ENCODE data around the gene QRICH1. TPM values are rescaled to one million over a fixed set of nuclear protein-coding genes. Genes with fewer than 3 reads are reported as not detected.

Gene QRICH1
- total RNA-seq, 1 donor from 2014 or later = 101 TPM

- DNase-seq (ENCODE audit: low spot score) = peak; percentile 95
- ATAC-seq = peak; percentile 88
- intact Hi-C loops (cut with DNase I) = no loop called here
These were observed 85.9 kb downstream of the QRICH1 start for GRCh38 chr3:49007771-49008528.

- intact Hi-C loops (cut with DNase I) = no loop called here
- peak; percentile 95 for ATAC-seq
- peak; percentile 98 for DNase-seq (ENCODE audit: low spot score)
These were observed 86.7 kb downstream of the QRICH1 start, which contains the start of gene WDR6 for GRCh38 chr3:49007068-49007770. WDR6 (plus strand) TSS chr3:49007391; CDS start chr3:49007432, 41 bp downstream.

GRCh38 chr3:49006408-49007067 is 87.3 kb downstream of the QRICH1 start:
- ATAC-seq = peak; percentile 47
- peak; percentile 81 for DNase-seq (ENCODE audit: low spot score)
- intact Hi-C loops (cut with DNase I) = no loop called here

- intact Hi-C loops (cut with DNase I) = no loop called here
- ATAC-seq (no peak), DNase-seq (ENCODE audit: low spot score) (no peak)
These were observed 87.9 kb downstream of the QRICH1 start for GRCh38 chr3:49005998-49006397.

- ATAC-seq = no peak
- intact Hi-C loops (cut with DNase I) = no loop called here
- DNase-seq (ENCODE audit: low spot score) = no peak
These were observed 88.6 kb downstream of the QRICH1 start for GRCh38 chr3:49005303-49005680.

- ATAC-seq = no peak
- intact Hi-C loops (cut with DNase I) = no loop called here
These were observed 89.2 kb downstream of the QRICH1 start for GRCh38 chr3:49004352-49005302.

GRCh38 chr3:49001155-49001554 is 92.7 kb downstream of the QRICH1 start:
- no peak for ATAC-seq
- DNase-seq (ENCODE audit: low spot score) = no peak
- intact Hi-C loops (cut with DNase I) = no loop called here

More at GRCh38 chr3:49004352-49005302, 89.2 kb downstream of the QRICH1 start:
- DNase-seq (ENCODE audit: low spot score) = no peak

GRCh38 chr3:48999085-48999858 is 94.6 kb downstream of the QRICH1 start:
- intact Hi-C loops (cut with DNase I) = no loop called here
- ATAC-seq (no peak), DNase-seq (ENCODE audit: low spot score) (no peak)

- DNase-seq (ENCODE audit: low spot score) (no peak), ATAC-seq (no peak)
- intact Hi-C loops (cut with DNase I) = no loop called here
These were observed 95.9 kb downstream of the QRICH1 start for GRCh38 chr3:48997714-48998637.

GRCh38 chr3:48997102-48997635 is 96.7 kb downstream of the QRICH1 start:
- ATAC-seq = no peak
- no peak for DNase-seq (ENCODE audit: low spot score)
- intact Hi-C loops (cut with DNase I) = no loop called here

GRCh38 chr3:48996640-48997039 is 97.2 kb downstream of the QRICH1 start:
- intact Hi-C loops (cut with DNase I) = no loop called here
- no peak for DNase-seq (ENCODE audit: low spot score)
- no peak for ATAC-seq

- no peak for ATAC-seq
- intact Hi-C loops (cut with DNase I) = no loop called here
- no peak for DNase-seq (ENCODE audit: low spot score)
These were observed 100.0 kb downstream of the QRICH1 start for GRCh38 chr3:48993834-48994233.

- ATAC-seq (no peak), DNase-seq (ENCODE audit: low spot score) (no peak)
- intact Hi-C loops (cut with DNase I) = no loop called here
These were observed 101.9 kb downstream of the QRICH1 start for GRCh38 chr3:48991851-48992545.

GRCh38 chr3:48990636-48991469 is 103.0 kb downstream of the QRICH1 start:
- intact Hi-C loops (cut with DNase I) = no loop called here
- ATAC-seq (no peak), DNase-seq (ENCODE audit: low spot score) (no peak)

All from sciatic nerve (tissue), 2 donors.